Endothelial cell of umbilical vein (primary cell): ENCODE data around the gene NUDT6. TPM values are rescaled to one million over a fixed set of nuclear protein-coding genes. Genes with fewer than 3 reads are reported as not detected.

Source experiments
- BruUV-seq: library from RNA; stranded (reverse); fragments of 400-500 nt; replicated peaks from 2 replicates; lab custom pipeline; 2021; lab: Mats Ljungman, UMichigan
- CTCF ChIA-PET: fragments of 300-600, 350-600 bp; sonication (Branson Sonifier 250); formaldehyde crosslinking; loops from one replicate; lab custom pipeline; 2021; ENCODE audit warnings: antibody characterized with exemption, inconsistent platforms; lab: Charles Lee
- POLR2A ChIA-PET: fragments of 300-600, 350-600 bp; sonication (Branson Sonifier 250); formaldehyde crosslinking; loops from one replicate; lab custom pipeline; 2021; ENCODE audit warnings: antibody characterized with exemption, inconsistent platforms; lab: Charles Lee
- DNase-seq: peaks from one replicate; pipeline ENCODE4 v3.0.0-alpha.2; 2011; ENCODE audit warnings: low read depth, low spot score
- FAIRE-seq: peaks from 2 replicates; lab custom pipeline; 2011; peaks lifted over from hg19 to GRCh38; lab: Jason Lieb, UNC
- H2AFZ ChIP-seq: 2 replicates; pipeline ENCODE4 v1.6.0; 2012; ENCODE audit warnings: low read depth, low read length, control low read depth, inconsistent platforms
- H3K27ac ChIP-seq: 2 replicates; pipeline ENCODE4 v1.5.1; 2011; ENCODE audit warnings: low read depth, mild to moderate bottlenecking, control low read depth, low read length, moderate library complexity; ENCODE audit not compliant: insufficient read depth
- H3K27me3 ChIP-seq, 2 experiments: 2 replicates each; pipeline versions ENCODE4 v1.6.0 to v1.6.1; 2011; ENCODE audit warnings: low read length in 2 of 2, mixed read lengths in 1 of 2; ENCODE audit not compliant: control insufficient read depth in 2 of 2, insufficient read depth in 2 of 2
- H3K36me3 ChIP-seq, 2 experiments: 2 replicates in 1 of 2; 3 replicates in 1 of 2; pipeline ENCODE4 v1.5.1; 2011; ENCODE audit warnings: low read length in 2 of 2, mild to moderate bottlenecking in 1 of 2, moderate library complexity in 1 of 2; ENCODE audit not compliant: control insufficient read depth in 2 of 2, insufficient read depth in 2 of 2; ENCODE audit errors: extremely low read depth in 1 of 2
- H3K4me1 ChIP-seq: 3 replicates; pipeline ENCODE4 v1.5.1; 2011; ENCODE audit warnings: mild to moderate bottlenecking, low read length; ENCODE audit not compliant: control insufficient read depth, insufficient read depth; ENCODE audit errors: extremely low read depth
- H3K4me2 ChIP-seq: 2 replicates; pipeline ENCODE4 v1.6.1; 2011; ENCODE audit warnings: low read length, control low read depth, mixed read lengths; ENCODE audit not compliant: insufficient read depth
- H3K4me3 ChIP-seq, 3 experiments: fragments of 200-600 bp in 1 of 3; sonication (generic), shearing (Covaris generic) in 1 of 3; replicated peaks in 1 of 3; 2 replicates each; pipeline ENCODE4 v1.5.1; 2011 to 2016; ENCODE audit warnings: control low read depth in 3 of 3, low read length in 3 of 3, mild to moderate bottlenecking in 2 of 3, inconsistent platforms in 1 of 3, low read depth in 1 of 3, moderate library complexity in 1 of 3; ENCODE audit not compliant: insufficient read depth in 1 of 3
- H3K79me2 ChIP-seq: 2 replicates; pipeline ENCODE4 v1.6.0; 2012; ENCODE audit warnings: low read length, inconsistent platforms; ENCODE audit not compliant: control insufficient read depth, insufficient read depth
- H3K9ac ChIP-seq: replicated peaks from 2 replicates; pipeline ENCODE3; 2011; ENCODE audit warnings: low read length, control low read depth; ENCODE audit not compliant: insufficient read depth; ENCODE audit errors: extremely low read depth
- H3K9me1 ChIP-seq: replicated peaks from 3 replicates; pipeline ENCODE4 v1.6.0; 2011; ENCODE audit warnings: mild to moderate bottlenecking, low read length; ENCODE audit not compliant: control insufficient read depth, insufficient read depth; ENCODE audit errors: extremely low read depth
- H3K9me3 ChIP-seq: replicated peaks from 2 replicates; pipeline ENCODE4 v1.5.1; 2012; ENCODE audit warnings: low read length, inconsistent platforms; ENCODE audit not compliant: control insufficient read depth, insufficient read depth
- H4K20me1 ChIP-seq: replicated peaks from 2 replicates; pipeline ENCODE3; 2011; ENCODE audit warnings: mild to moderate bottlenecking, low read length; ENCODE audit not compliant: control insufficient read depth, insufficient read depth; ENCODE audit errors: extremely low read depth
- EZH2 ChIP-seq: IDR thresholded peaks from 2 replicates; pipeline ENCODE4 v1.6.1; 2012; ENCODE audit warnings: borderline replicate concordance, low read depth, mild to moderate bottlenecking, moderate library complexity, low read length, inconsistent platforms; ENCODE audit not compliant: severe bottlenecking
- FOS ChIP-seq: IDR thresholded peaks from 2 replicates; pipeline ENCODE4 v1.6.1; 2011; ENCODE audit warnings: mild to moderate bottlenecking, low read length, moderate library complexity, borderline replicate concordance; ENCODE audit not compliant: insufficient read depth
- GATA2 ChIP-seq: IDR thresholded peaks from 2 replicates; pipeline ENCODE4 v1.7.0; 2011; ENCODE audit warnings: low read depth, mild to moderate bottlenecking, moderate library complexity, mixed read lengths, low read length; ENCODE audit not compliant: insufficient read length, insufficient read depth
- POLR2A ChIP-seq: IDR thresholded peaks from 2 replicates; pipeline ENCODE4 v1.6.1; 2012; ENCODE audit warnings: low read depth, mild to moderate bottlenecking, control low read depth, low read length
- POLR2AphosphoS5 ChIP-seq: IDR thresholded peaks from 2 replicates; pipeline ENCODE4 v1.6.1; 2012; ENCODE audit warnings: low read depth, mild to moderate bottlenecking, control low read depth, low read length, moderate library complexity; ENCODE audit not compliant: insufficient read depth
- dilution Hi-C: fragments of 300-500 bp; cut with MboI; formaldehyde crosslinking; loops from one replicate; pipeline ENCODE4 v1.15.0; 2019; ENCODE audit warnings: low sequenced_read_pairs; ENCODE audit not compliant: extremely low pct_ligation_motif_present
- intact Hi-C: fragments of 100-400 bp; cut with micrococcal nuclease; formaldehyde crosslinking; loops from one replicate; pipeline ENCODE4 v1.10.0; 2022
- polyA plus RNA-seq, 4 experiments: library from polyadenylated mRNA; depleted of rRNA in 3 of 4; stranded (reverse) in 3 of 4; unstranded in 1 of 4; fragments of >200 nt; gene quantifications; 2 replicates each; pipeline versions ENCODE4 v1.2.1 to v1.2.3, GENCODE V29; 2011 to 2012; ENCODE audit warnings: missing spikeins in 1 of 4
- total RNA-seq: library from RNA; stranded (reverse); gene quantifications from 2 replicates; pipeline ENCODE4 v1.2.3, GENCODE V29; 2021
- TF ChIP-seq, protein P1 (sequence below), 2 donors: IDR thresholded peaks; 1 replicate in 1 of 2; 2 replicates in 1 of 2; pipeline ENCODE4 v1.5.1; 2011; ENCODE audit warnings: low read length in 2 of 2, mild to moderate bottlenecking in 2 of 2, moderate library complexity in 2 of 2, control low read depth in 1 of 2, inconsistent platforms in 1 of 2, low read depth in 1 of 2; ENCODE audit not compliant: insufficient read depth in 1 of 2; ENCODE audit errors: extremely low read depth in 1 of 2

NUDT6 gene
- total and polyA plus RNA-seq, 2 donors (not counting 3 experiments of a cell fraction or from before 2014, with no cell fraction given), result 5.1 to 5.4 TPM

DNA sequence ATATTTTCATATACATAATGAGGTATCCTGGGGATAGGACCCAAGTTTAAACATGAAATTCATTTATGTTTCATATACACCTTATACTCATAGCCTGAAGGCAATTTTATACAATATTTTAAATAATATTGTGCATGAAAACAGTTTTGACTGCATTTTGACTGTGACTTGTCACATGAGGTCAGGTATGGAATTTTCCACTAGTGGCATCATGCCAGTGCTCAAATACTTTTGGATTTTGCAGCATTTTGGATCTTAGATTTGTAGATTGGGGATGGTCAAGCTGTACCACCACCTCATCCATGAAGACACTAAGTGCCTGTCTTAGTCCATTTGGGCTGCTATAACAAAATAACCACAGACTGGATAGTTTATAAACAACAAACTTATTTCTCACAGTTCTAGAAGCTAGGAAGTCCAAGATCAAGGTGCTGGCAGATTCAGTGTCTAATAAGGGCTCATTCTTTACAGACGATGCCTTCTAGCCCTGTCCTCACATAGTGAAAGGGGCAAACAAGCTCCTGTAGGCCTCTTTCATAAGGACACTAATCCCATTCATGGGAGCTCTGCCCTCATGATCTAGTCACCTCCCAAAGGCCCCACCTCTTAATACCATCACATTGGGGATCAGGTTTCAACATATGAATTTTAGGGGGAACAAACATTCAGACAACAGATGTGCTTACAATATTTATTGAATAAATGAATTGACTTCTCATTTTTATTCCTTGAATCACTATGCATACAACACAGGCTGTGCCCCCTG is 9.4 kb downstream of the NUDT6 start:
- intact Hi-C loops, result no loop called here
- DNase-seq (peak; percentile 29), FAIRE-seq (peak; percentile 15)
- no peaks in the 10 kb centered on the region for H3K27me3 ChIP-seq
- H3K9me3 ChIP-seq, result no peaks in the 10 kb centered on the region
- ChIA-PET POLR2A (no interaction called here), CTCF (interaction anchor here (2.1 to 5.2 kb wide), 6 partner anchors 9 to 156 kb away, joined by 6 to 183 read pairs (median 16); no protein-coding TSS in a partner anchor)
- H4K20me1 ChIP-seq, result no peaks in the 10 kb centered on the region
- no peak for TF ChIP-seq FOS
- no peak for TF ChIP-seq EZH2
- BruUV-seq, result no TSS peak
- no peak overlapping the region for H3K4me2 ChIP-seq
- H3K4me3 ChIP-seq, result no peak overlapping the region
- no peaks in the 10 kb centered on the region for H3K9me1 ChIP-seq
- H3K4me1 ChIP-seq, result peaks cover 4% of the 10 kb centered on the region
- no peak overlapping the region for H3K9ac ChIP-seq
- dilution Hi-C loops, result loop anchor here (25.0 kb wide), 1 partner anchor 151 kb away; no protein-coding TSS in a partner anchor
- no peaks in the 10 kb centered on the region for H3K79me2 ChIP-seq
- H2AFZ ChIP-seq, result no peak overlapping the region
- H3K27ac ChIP-seq, result no peak overlapping the region
- H3K36me3 ChIP-seq, result no peaks in the 10 kb centered on the region

DNA sequence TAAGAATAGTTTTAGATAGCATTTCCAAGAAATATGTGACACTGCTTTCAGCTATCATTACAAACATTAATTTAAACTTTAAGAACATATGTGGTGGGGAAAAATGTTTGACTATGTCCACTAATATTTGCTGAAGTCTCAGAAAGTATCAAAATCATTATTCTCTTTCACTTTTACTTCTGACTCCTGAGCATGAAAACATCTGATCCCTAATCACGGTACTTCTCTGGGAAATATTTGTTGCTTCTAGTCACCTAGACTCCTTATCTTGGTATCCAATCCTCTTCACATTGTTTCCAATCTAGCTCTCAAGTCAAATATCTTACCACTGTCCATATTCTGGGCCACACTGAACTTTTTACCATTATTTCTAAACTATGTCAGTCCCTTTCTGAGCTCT is 10.8 kb downstream of the NUDT6 start:
- ChIA-PET POLR2A (no interaction called here), CTCF (interaction anchor here (1.0 to 5.2 kb wide), 5 partner anchors 8 to 155 kb away, joined by 3 to 183 read pairs (median 6); no protein-coding TSS in a partner anchor)
- TF ChIP-seq POLR2A (no peak), POLR2AphosphoS5 (no peak), GATA2 (no peak)
- TF ChIP-seq, protein P1, sequence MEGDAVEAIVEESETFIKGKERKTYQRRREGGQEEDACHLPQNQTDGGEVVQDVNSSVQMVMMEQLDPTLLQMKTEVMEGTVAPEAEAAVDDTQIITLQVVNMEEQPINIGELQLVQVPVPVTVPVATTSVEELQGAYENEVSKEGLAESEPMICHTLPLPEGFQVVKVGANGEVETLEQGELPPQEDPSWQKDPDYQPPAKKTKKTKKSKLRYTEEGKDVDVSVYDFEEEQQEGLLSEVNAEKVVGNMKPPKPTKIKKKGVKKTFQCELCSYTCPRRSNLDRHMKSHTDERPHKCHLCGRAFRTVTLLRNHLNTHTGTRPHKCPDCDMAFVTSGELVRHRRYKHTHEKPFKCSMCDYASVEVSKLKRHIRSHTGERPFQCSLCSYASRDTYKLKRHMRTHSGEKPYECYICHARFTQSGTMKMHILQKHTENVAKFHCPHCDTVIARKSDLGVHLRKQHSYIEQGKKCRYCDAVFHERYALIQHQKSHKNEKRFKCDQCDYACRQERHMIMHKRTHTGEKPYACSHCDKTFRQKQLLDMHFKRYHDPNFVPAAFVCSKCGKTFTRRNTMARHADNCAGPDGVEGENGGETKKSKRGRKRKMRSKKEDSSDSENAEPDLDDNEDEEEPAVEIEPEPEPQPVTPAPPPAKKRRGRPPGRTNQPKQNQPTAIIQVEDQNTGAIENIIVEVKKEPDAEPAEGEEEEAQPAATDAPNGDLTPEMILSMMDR (IDR thresholded peaks at IDR 0.05; ENCODE audit: extremely low read depth in 1 of 2, insufficient read depth in 1 of 2, low read depth in 1 of 2, low read length in 2 of 2), result no peak
- no peak for FAIRE-seq
- dilution Hi-C loops, result loop anchor here (25.0 kb wide), 1 partner anchor 149 kb away; no protein-coding TSS in a partner anchor
- Histone ChIP-seq H3K9me3 (no peaks in the 10 kb centered on the region), H4K20me1 (no peaks in the 10 kb centered on the region), H3K9me1 (no peaks in the 10 kb centered on the region), H3K4me2 (no peak overlapping the region), H3K79me2 (no peaks in the 10 kb centered on the region), H3K4me3 (no peak overlapping the region), H3K9ac (no peak overlapping the region), H2AFZ (no peak overlapping the region), H3K27ac (no peak overlapping the region), H3K36me3 (no peaks in the 10 kb centered on the region), H3K4me1 (no peaks in the 10 kb centered on the region), H3K27me3 (no peaks in the 10 kb centered on the region)
- intact Hi-C loops, result no loop called here
- no TSS peak for BruUV-seq
- DNase-seq, result no peak
